Fibroblast of villous mesenchyme (primary cell): ENCODE data around the gene KDM3A. TPM values are rescaled to one million over a fixed set of nuclear protein-coding genes. Genes with fewer than 3 reads are reported as not detected.

Experiments
- DNase-seq: peaks from one replicate; pipeline ENCODE4 v3.0.0-alpha.2; 2010; ENCODE audit warnings: low read depth
- H3K4me3 ChIP-seq: 2 replicates; pipeline ENCODE4 v1.5.1; 2011; ENCODE audit warnings: low read depth, mild to moderate bottlenecking, low read length
- CTCF ChIP-seq: IDR thresholded peaks from 2 replicates; pipeline ENCODE4 v1.5.1; 2012; ENCODE audit warnings: low read depth, mild to moderate bottlenecking, low read length; ENCODE audit not compliant: insufficient read depth
- small RNA-seq: library from RNA; depleted of rRNA; stranded (forward); fragments of <200 nt; gene quantifications from one replicate; pipeline ENCODE3, GENCODE V24; 2012
- total RNA-seq: library from RNA; depleted of rRNA; stranded (reverse); fragments of >200 nt; gene quantifications from 2 replicates; pipeline ENCODE4 v1.2.3, GENCODE V29; 2012

The KDM3A gene
- total RNA-seq, 1 donor = 15.1 TPM

- H3K4me3 ChIP-seq = no peak overlapping the region
- TF ChIP-seq CTCF = no peak
- DNase-seq = no peak
Measured at GRCh38 chr2:86521922-86522321, 80.8 kb downstream of the KDM3A start.

GRCh38 chr2:86522711-86523110 lies 81.5 kb downstream of the KDM3A start:
- no peak for TF ChIP-seq CTCF
- DNase-seq = no peak
- no peak overlapping the region for H3K4me3 ChIP-seq

GRCh38 chr2:86523491-86523890 lies 82.3 kb downstream of the KDM3A start:
- DNase-seq = no peak
- no peak overlapping the region for H3K4me3 ChIP-seq
- no peak for TF ChIP-seq CTCF

GRCh38 chr2:86525421-86526340 lies 84.5 kb downstream of the KDM3A start:
- TF ChIP-seq CTCF = no peak

GRCh38 chr2:86533589-86533988 lies 92.4 kb downstream of the KDM3A start:
- no peak for TF ChIP-seq CTCF
- no peak for DNase-seq
- no peak overlapping the region for H3K4me3 ChIP-seq

More at GRCh38 chr2:86525421-86526340, 84.5 kb downstream of the KDM3A start:
- no peak overlapping the region for H3K4me3 ChIP-seq
- DNase-seq = peak; percentile 11

GRCh38 chr2:86541334-86541733 lies 100.2 kb downstream of the KDM3A start:
- TF ChIP-seq CTCF = no peak
- no peak overlapping the region for H3K4me3 ChIP-seq
- DNase-seq = no peak

Small RNA genes lying within 50 kb of the gene (small RNA-seq; reads per million reads assigned to genes)
- not detected for gene RNU6-640P

Other genes starting within 250 kb of the KDM3A start
- gene IMMT, start 245.9 kb upstream of the KDM3A start, total RNA-seq = 66.0 and 67.8 TPM in 2 replicates
- 51.4 and 54.4 TPM in 2 replicates for gene MRPL35, start 241.9 kb upstream of the KDM3A start, total RNA-seq
- under 0.01 TPM in 1 of 2 replicates, not detected in the other for gene REEP1, start 103.7 kb upstream of the KDM3A start, total RNA-seq
- 50.6 and 62.2 TPM in 2 replicates for gene CHMP3, start 122.1 kb downstream of the KDM3A start, total RNA-seq
- 16.8 and 25.0 TPM in 2 replicates for gene RNF103, start 182.5 kb downstream of the KDM3A start, total RNA-seq